Hepatocyte (in vitro differentiated cells): ENCODE measurements around the gene MAB21L1. TPM values are rescaled to one million over a fixed set of nuclear protein-coding genes. Genes with fewer than 3 reads are reported as not detected.

Experiments used
- DNase-seq: peaks from one replicate; pipeline ENCODE4 v3.0.0-alpha.2; 2016; ENCODE audit warnings: low spot score
- H2AFZ ChIP-seq: fragments of 200-600 bp; sonication (generic); 2 replicates; pipeline ENCODE4 v1.6.0; 2016; ENCODE audit warnings: antibody characterized with exemption, mild to moderate bottlenecking
- H3K27ac ChIP-seq: fragments of 200-600 bp; sonication (generic); 2 replicates; pipeline ENCODE4 v1.5.1; 2016; ENCODE audit warnings: mild to moderate bottlenecking
- H3K27me3 ChIP-seq: fragments of 200-600 bp; sonication (generic); 2 replicates; pipeline ENCODE4 v1.6.1; 2016
- H3K36me3 ChIP-seq: fragments of 200-600 bp; sonication (generic); replicated peaks from 2 replicates; pipeline ENCODE4 v1.5.1; 2016; ENCODE audit warnings: low read depth; ENCODE audit not compliant: insufficient read depth
- H3K4me1 ChIP-seq: fragments of 200-600 bp; sonication (generic); 2 replicates; pipeline ENCODE4 v1.5.1; 2016; ENCODE audit warnings: mild to moderate bottlenecking, moderate library complexity; ENCODE audit not compliant: insufficient read depth
- H3K4me2 ChIP-seq: fragments of 200-600 bp; sonication (generic); 2 replicates; pipeline ENCODE4 v1.6.0; 2016
- H3K4me3 ChIP-seq: fragments of 200-600 bp; sonication (generic); 2 replicates; pipeline ENCODE4 v1.5.1; 2016; ENCODE audit warnings: mild to moderate bottlenecking
- H3K79me2 ChIP-seq: fragments of 200-600 bp; sonication (generic); 2 replicates; pipeline ENCODE4 v1.6.0; 2017; ENCODE audit warnings: mild to moderate bottlenecking
- H3K9me2 ChIP-seq: fragments of 200-600 bp; sonication (generic); replicated peaks from 2 replicates; pipeline ENCODE4 v1.6.0; 2017; ENCODE audit warnings: mild to moderate bottlenecking; ENCODE audit not compliant: insufficient read depth
- H3K9me3 ChIP-seq: fragments of 200-600 bp; sonication (generic); 2 replicates; pipeline ENCODE4 v1.5.1; 2016; ENCODE audit warnings: low read depth, mild to moderate bottlenecking
- H4K20me1 ChIP-seq: fragments of 200-600 bp; sonication (generic); 2 replicates; pipeline ENCODE4 v1.6.0; 2016; ENCODE audit warnings: mild to moderate bottlenecking; ENCODE audit not compliant: insufficient read depth, poor library complexity, severe bottlenecking
- CTCF ChIP-seq: fragments of 200-600 bp; sonication (generic); IDR thresholded peaks from 2 replicates; pipeline ENCODE4 v1.5.1; 2016; ENCODE audit warnings: antibody characterized with exemption, mild to moderate bottlenecking; ENCODE audit not compliant: poor library complexity
- EZH2 ChIP-seq: fragments of 200-600 bp; sonication (generic); IDR thresholded peaks from 2 replicates; pipeline ENCODE4 v1.6.1; 2016; ENCODE audit warnings: antibody characterized with exemption, mild to moderate bottlenecking, borderline replicate concordance
- EZH2phosphoT487 ChIP-seq: fragments of 200-600 bp; sonication (generic); IDR thresholded peaks from one replicate; pipeline ENCODE4 v1.6.1; 2018; ENCODE audit warnings: antibody characterized with exemption, mild to moderate bottlenecking, low read depth, moderate library complexity; ENCODE audit not compliant: unreplicated experiment, severe bottlenecking
- WGBS: methylation state at CpG from one replicate; pipeline ENCODE4 v1.1.6; 2016; ENCODE audit warnings: low lambda C conversion rate; ENCODE audit errors: missing lambda C conversion rate; 5-methylcytosine and 5-hydroxymethylcytosine counted together
- polyA plus RNA-seq: library from polyadenylated mRNA; unstranded; fragments of >200 nt; fragmentation: Nextera tagmentation; extraction: Ambion mirVana; gene quantifications from 2 replicates; pipeline ENCODE4 v1.2.1, GENCODE V29; 2016
- total RNA-seq: library from RNA; depleted of rRNA; stranded (reverse); fragments of >200 nt; gene quantifications from 2 replicates; pipeline ENCODE4 v1.2.3, GENCODE V29; 2014

Gene MAB21L1
- total and polyA plus RNA-seq, 2 experiments from 2014 or later, result 10.6 to 16.9 TPM

- TF ChIP-seq CTCF, result no peak
- TF ChIP-seq EZH2phosphoT487, result no peak
- TF ChIP-seq EZH2, result no peak
- Histone ChIP-seq H3K4me3 (no peak overlapping the region), H3K79me2 (no peaks in the 10 kb centered on the region), H2AFZ (no peak overlapping the region), H3K9me2 (no peaks in the 10 kb centered on the region), H3K4me2 (no peak overlapping the region), H3K27me3 (no peaks in the 10 kb centered on the region), H4K20me1 (no peaks in the 10 kb centered on the region), H3K36me3 (no peaks in the 10 kb centered on the region), H3K9me3 (no peaks in the 10 kb centered on the region), H3K4me1 (no peaks in the 10 kb centered on the region), H3K27ac (no peak overlapping the region)
- no peak for DNase-seq
- whole genome bisulfite sequencing, result 62% methylated on average over 3 of the region's 3 CpGs
These were observed 26.0 kb upstream of the MAB21L1 start for GRCh38 chr13:35502456-35502855.

- Histone ChIP-seq H3K9me3 (no peaks in the 10 kb centered on the region), H3K36me3 (no peaks in the 10 kb centered on the region), H3K79me2 (no peaks in the 10 kb centered on the region), H3K4me2 (no peak overlapping the region), H3K4me3 (no peak overlapping the region), H3K9me2 (no peaks in the 10 kb centered on the region), H4K20me1 (no peaks in the 10 kb centered on the region), H3K27ac (no peak overlapping the region), H3K27me3 (no peaks in the 10 kb centered on the region), H2AFZ (no peak overlapping the region), H3K4me1 (no peaks in the 10 kb centered on the region)
- no peak for TF ChIP-seq EZH2phosphoT487
- TF ChIP-seq CTCF, result no peak
- no peak for TF ChIP-seq EZH2
- DNase-seq, result no peak
- 52% methylated on average over 6 of the region's 6 CpGs for WGBS
These were observed 25.3 kb upstream of the MAB21L1 start for GRCh38 chr13:35501661-35502235.

- H3K9me3 ChIP-seq, result no peaks in the 10 kb centered on the region
- no peak overlapping the region for H3K27ac ChIP-seq
- WGBS, result 64% methylated on average over 2 of the region's 2 CpGs
These were observed 23.7 kb upstream of the MAB21L1 start for GRCh38 chr13:35500144-35500543.

More at GRCh38 chr13:35500144-35500543, 23.7 kb upstream of the MAB21L1 start:
- no peak overlapping the region for H3K4me2 ChIP-seq
- H3K79me2 ChIP-seq, result no peaks in the 10 kb centered on the region
- H4K20me1 ChIP-seq, result no peaks in the 10 kb centered on the region
- H3K4me3 ChIP-seq, result no peak overlapping the region
- H3K9me2 ChIP-seq, result no peaks in the 10 kb centered on the region
- H3K36me3 ChIP-seq, result no peaks in the 10 kb centered on the region
- H3K27me3 ChIP-seq, result no peaks in the 10 kb centered on the region
- H3K4me1 ChIP-seq, result no peaks in the 10 kb centered on the region
- no peak overlapping the region for H2AFZ ChIP-seq
- no peak for DNase-seq
- TF ChIP-seq EZH2phosphoT487, result no peak
- no peak for TF ChIP-seq EZH2
- TF ChIP-seq CTCF, result no peak
